Upper lobe of left lung (tissue), 6 donors: ENCODE data around the gene HECTD4. TPM values are rescaled to one million over a fixed set of nuclear protein-coding genes. Genes with fewer than 3 reads are reported as not detected.
A peak's percentile ranks its signal among the peaks of the same experiment; 100 is the strongest.

Source experiments
- ATAC-seq, 2 donors: fragments of 200-7000 bp; cut with Tn5 transposase; one replicate each; pipeline ENCODE4 v1.9.1; 2022; ENCODE audit warnings: mild to moderate bottlenecking in 2 of 2, moderate library complexity in 2 of 2; ENCODE audit not compliant: low FRiP score in 2 of 2
- DNase-seq, 2 donors: peaks; one replicate each; pipeline ENCODE4 v3.0.0-alpha.2; 2019 to 2020
- H3K27ac ChIP-seq, 4 donors: fragments of 200-600 bp; sonication (generic); one replicate each; pipeline ENCODE4 v1.5.1; 2016 to 2019
- H3K27me3 ChIP-seq, 4 donors: fragments of 200-600 bp; sonication (generic); one replicate each; pipeline ENCODE4 v1.5.1; 2017 to 2019
- H3K36me3 ChIP-seq, 4 donors: fragments of 200-600 bp; sonication (generic); one replicate each; pipeline ENCODE4 v1.5.1; 2016 to 2019
- H3K4me1 ChIP-seq, 4 donors: fragments of 200-600 bp; sonication (generic); one replicate each; pipeline ENCODE4 v1.5.1; 2018 to 2019
- H3K4me3 ChIP-seq, 4 donors: fragments of 200-600 bp; sonication (generic); one replicate each; pipeline ENCODE4 v1.5.1; 2017 to 2019; ENCODE audit warnings: mild to moderate bottlenecking in 2 of 4, moderate library complexity in 1 of 4
- H3K9me3 ChIP-seq, 4 donors: fragments of 200-600 bp; sonication (generic); one replicate each; pipeline ENCODE4 v1.5.1; 2018 to 2019
- CTCF ChIP-seq, 6 experiments: fragments of 450-650 bp in 4 of 6; fragments of 200-600 bp in 2 of 6; sonication (generic) in 2 of 6; IDR thresholded peaks; one replicate each; pipeline ENCODE4 v1.5.1; 2016 to 2019; ENCODE audit warnings: antibody characterized with exemption in 6 of 6
- EP300 ChIP-seq, 4 donors: sonication (generic); formaldehyde crosslinking; IDR thresholded peaks; one replicate each; pipeline ENCODE4 v1.5.1; 2017; ENCODE audit warnings: antibody characterized with exemption in 4 of 4, control low read depth in 2 of 4
- POLR2A ChIP-seq, 4 donors: fragments of 450-650 bp; IDR thresholded peaks; one replicate each; pipeline ENCODE4 v1.5.1; 2016 to 2017; ENCODE audit warnings: antibody characterized with exemption in 4 of 4, mild to moderate bottlenecking in 2 of 4
- POLR2AphosphoS5 ChIP-seq, 2 donors: sonication (generic); formaldehyde crosslinking; IDR thresholded peaks; one replicate each; pipeline ENCODE4 v1.5.1; 2017; ENCODE audit warnings: antibody characterized with exemption in 2 of 2
- WGBS, 2 donors: methylation state at CpG; one replicate each; pipeline ENCODE4 v1.1.5; 2017 to 2018; 5-methylcytosine and 5-hydroxymethylcytosine counted together
- total RNA-seq, 6 donors: library from RNA; depleted of rRNA in 4 of 6; stranded (reverse); fragments of >200 nt in 4 of 6; gene quantifications; one replicate each; pipeline versions ENCODE4 v1.1.0 to v1.2.1, GENCODE V29; 2016 to 2021
- donor health status: DM: no; HTN: no; CAD: no; lungs with moderate emphysema.
- donor health status: DM: no; HTN: yes; CAD: no; lungs with severe emphysema.

The HECTD4 gene
- total RNA-seq, 6 donors from 2014 or later: 34.1 to 196 (median 50.0) TPM

- WGBS, 2 donors: 92 to 96% methylated on average over 20 of the region's 20 CpGs
- Histone ChIP-seq H3K36me3 (peaks cover 20 to 88% (median 72%) of the 10 kb centered on the region in 4 donors), H3K27me3 (no peaks in the 10 kb centered on the region), H3K4me1 (no peaks in the 10 kb centered on the region), H3K9me3 (no peaks in the 10 kb centered on the region), H3K27ac (no peak overlapping the region), H3K4me3 (no peak overlapping the region)
- no peak for DNase-seq
- ATAC-seq: no peak
- no peak for TF ChIP-seq POLR2AphosphoS5 (IDR thresholded peaks at IDR 0.05)
- no peak for TF ChIP-seq POLR2A (IDR thresholded peaks at IDR 0.05)
- TF ChIP-seq EP300 (IDR thresholded peaks at IDR 0.05): no peak
- TF ChIP-seq CTCF (IDR thresholded peaks at IDR 0.05): no peak
These were observed 206.7 kb downstream of the HECTD4 start for GRCh38 chr12:112175361-112176155.

GRCh38 chr12:112172556-112173324 lies 209.5 kb downstream of the HECTD4 start:
- Histone ChIP-seq H3K9me3 (no peaks in the 10 kb centered on the region), H3K27me3 (no peaks in the 10 kb centered on the region), H3K36me3 (peaks cover 8 to 84% (median 58%) of the 10 kb centered on the region in 4 donors), H3K4me1 (no peaks in the 10 kb centered on the region), H3K4me3 (no peak overlapping the region), H3K27ac (no peak overlapping the region)
- TF ChIP-seq EP300 (IDR thresholded peaks at IDR 0.05): no peak
- TF ChIP-seq CTCF (IDR thresholded peaks at IDR 0.05): no peak
- TF ChIP-seq POLR2A (IDR thresholded peaks at IDR 0.05): no peak
- TF ChIP-seq POLR2AphosphoS5 (IDR thresholded peaks at IDR 0.05): no peak
- 94 to 99% methylated on average over 16 to 21 of the region's 21 CpGs for WGBS, 2 donors
- ATAC-seq (no peak), DNase-seq (no peak)

GRCh38 chr12:112170971-112171596 lies 211.1 kb downstream of the HECTD4 start:
- no peak overlapping the region for H3K27ac ChIP-seq
- WGBS, 2 donors: 92 to 96% methylated on average over 6 to 16 of the region's 17 CpGs
- H3K36me3 ChIP-seq: peaks cover 6 to 73% (median 48%) of the 10 kb centered on the region in 4 donors
- no peak for ATAC-seq
- no peaks in the 10 kb centered on the region for H3K9me3 ChIP-seq
- DNase-seq: peak in 1 of 2 donors; percentile 64
- H3K27me3 ChIP-seq: no peaks in the 10 kb centered on the region
- H3K4me1 ChIP-seq: no peaks in the 10 kb centered on the region
- TF ChIP-seq EP300 (IDR thresholded peaks at IDR 0.05) (no peak), CTCF (IDR thresholded peaks at IDR 0.05) (no peak), POLR2A (IDR thresholded peaks at IDR 0.05) (no peak), POLR2AphosphoS5 (IDR thresholded peaks at IDR 0.05) (no peak)
- H3K4me3 ChIP-seq: no peak overlapping the region

GRCh38 chr12:112170376-112170775 lies 211.9 kb downstream of the HECTD4 start:
- no peak overlapping the region for H3K4me3 ChIP-seq
- H3K27ac ChIP-seq: no peak overlapping the region
- H3K36me3 ChIP-seq: peaks cover 4 to 67% (median 41%) of the 10 kb centered on the region in 4 donors
- H3K4me1 ChIP-seq: no peaks in the 10 kb centered on the region
- TF ChIP-seq POLR2A (IDR thresholded peaks at IDR 0.05) (no peak), CTCF (IDR thresholded peaks at IDR 0.05) (peak in 3 of 6 experiments; percentile 35 to 52 (median 50)), POLR2AphosphoS5 (IDR thresholded peaks at IDR 0.05) (no peak), EP300 (IDR thresholded peaks at IDR 0.05) (no peak)
- H3K9me3 ChIP-seq: no peaks in the 10 kb centered on the region
- no peak for ATAC-seq
- no peaks in the 10 kb centered on the region for H3K27me3 ChIP-seq
- DNase-seq: no peak
- WGBS, 2 donors: 62 to 79% methylated on average over 5 to 7 of the region's 8 CpGs
